ENCODE results near the gene HNF4A. TPM values are rescaled to one million over a fixed set of nuclear protein-coding genes. Genes with fewer than 3 reads are reported as not detected.

The HNF4A gene
- total RNA-seq, 2 donors from 2014 or later: not detected

DNA sequence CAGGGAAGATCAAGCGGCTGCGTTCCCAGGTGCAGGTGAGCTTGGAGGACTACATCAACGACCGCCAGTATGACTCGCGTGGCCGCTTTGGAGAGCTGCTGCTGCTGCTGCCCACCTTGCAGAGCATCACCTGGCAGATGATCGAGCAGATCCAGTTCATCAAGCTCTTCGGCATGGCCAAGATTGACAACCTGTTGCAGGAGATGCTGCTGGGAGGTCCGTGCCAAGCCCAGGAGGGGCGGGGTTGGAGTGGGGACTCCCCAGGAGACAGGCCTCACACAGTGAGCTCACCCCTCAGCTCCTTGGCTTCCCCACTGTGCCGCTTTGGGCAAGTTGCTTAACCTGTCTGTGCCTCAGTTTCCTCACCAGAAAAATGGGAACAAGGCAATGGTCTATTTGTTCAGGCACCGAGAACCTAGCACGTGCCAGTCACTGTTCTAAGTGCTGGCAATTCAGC lies 68.6 kb downstream of the HNF4A start:
- no peak for DNase-seq (ENCODE audit: low spot score)
- TF ChIP-seq, protein P1, sequence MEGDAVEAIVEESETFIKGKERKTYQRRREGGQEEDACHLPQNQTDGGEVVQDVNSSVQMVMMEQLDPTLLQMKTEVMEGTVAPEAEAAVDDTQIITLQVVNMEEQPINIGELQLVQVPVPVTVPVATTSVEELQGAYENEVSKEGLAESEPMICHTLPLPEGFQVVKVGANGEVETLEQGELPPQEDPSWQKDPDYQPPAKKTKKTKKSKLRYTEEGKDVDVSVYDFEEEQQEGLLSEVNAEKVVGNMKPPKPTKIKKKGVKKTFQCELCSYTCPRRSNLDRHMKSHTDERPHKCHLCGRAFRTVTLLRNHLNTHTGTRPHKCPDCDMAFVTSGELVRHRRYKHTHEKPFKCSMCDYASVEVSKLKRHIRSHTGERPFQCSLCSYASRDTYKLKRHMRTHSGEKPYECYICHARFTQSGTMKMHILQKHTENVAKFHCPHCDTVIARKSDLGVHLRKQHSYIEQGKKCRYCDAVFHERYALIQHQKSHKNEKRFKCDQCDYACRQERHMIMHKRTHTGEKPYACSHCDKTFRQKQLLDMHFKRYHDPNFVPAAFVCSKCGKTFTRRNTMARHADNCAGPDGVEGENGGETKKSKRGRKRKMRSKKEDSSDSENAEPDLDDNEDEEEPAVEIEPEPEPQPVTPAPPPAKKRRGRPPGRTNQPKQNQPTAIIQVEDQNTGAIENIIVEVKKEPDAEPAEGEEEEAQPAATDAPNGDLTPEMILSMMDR (IDR thresholded peaks at IDR 0.05): no peak
- H3K36me3 ChIP-seq: no peaks in the 10 kb centered on the region
- H3K9me3 ChIP-seq: no peaks in the 10 kb centered on the region
- no peak overlapping the region for H3K4me3 ChIP-seq
- H3K27me3 ChIP-seq: no peaks in the 10 kb centered on the region
- H3K27ac ChIP-seq: no peak overlapping the region
- H3K4me1 ChIP-seq: no peaks in the 10 kb centered on the region

DNA sequence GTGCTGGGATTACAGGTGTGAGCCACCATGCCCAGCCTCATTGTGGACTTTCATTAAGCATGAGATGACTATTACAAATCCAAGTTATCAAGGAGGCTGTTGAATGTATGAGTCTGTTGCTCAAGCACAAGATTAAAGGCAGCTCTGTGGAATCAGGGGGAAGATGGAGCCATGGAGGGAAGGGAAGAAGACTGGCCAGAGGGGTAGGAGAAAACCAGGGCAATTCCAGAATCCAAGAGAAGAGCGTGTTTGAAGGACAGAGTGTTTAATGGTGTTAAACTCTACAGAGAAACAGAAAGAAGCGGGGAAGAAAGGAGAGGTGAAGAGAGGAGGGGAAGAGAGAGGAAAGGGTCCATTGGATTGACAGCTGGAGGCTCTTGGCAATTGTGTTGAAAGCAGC lies 70.4 kb downstream of the HNF4A start:
- Histone ChIP-seq H3K27me3 (no peaks in the 10 kb centered on the region), H3K4me1 (no peaks in the 10 kb centered on the region), H3K9me3 (no peaks in the 10 kb centered on the region), H3K4me3 (no peak overlapping the region), H3K36me3 (no peaks in the 10 kb centered on the region), H3K27ac (no peak overlapping the region)
- TF ChIP-seq, protein P1 (IDR thresholded peaks at IDR 0.05): no peak
- DNase-seq (ENCODE audit: low spot score): no peak

DNA sequence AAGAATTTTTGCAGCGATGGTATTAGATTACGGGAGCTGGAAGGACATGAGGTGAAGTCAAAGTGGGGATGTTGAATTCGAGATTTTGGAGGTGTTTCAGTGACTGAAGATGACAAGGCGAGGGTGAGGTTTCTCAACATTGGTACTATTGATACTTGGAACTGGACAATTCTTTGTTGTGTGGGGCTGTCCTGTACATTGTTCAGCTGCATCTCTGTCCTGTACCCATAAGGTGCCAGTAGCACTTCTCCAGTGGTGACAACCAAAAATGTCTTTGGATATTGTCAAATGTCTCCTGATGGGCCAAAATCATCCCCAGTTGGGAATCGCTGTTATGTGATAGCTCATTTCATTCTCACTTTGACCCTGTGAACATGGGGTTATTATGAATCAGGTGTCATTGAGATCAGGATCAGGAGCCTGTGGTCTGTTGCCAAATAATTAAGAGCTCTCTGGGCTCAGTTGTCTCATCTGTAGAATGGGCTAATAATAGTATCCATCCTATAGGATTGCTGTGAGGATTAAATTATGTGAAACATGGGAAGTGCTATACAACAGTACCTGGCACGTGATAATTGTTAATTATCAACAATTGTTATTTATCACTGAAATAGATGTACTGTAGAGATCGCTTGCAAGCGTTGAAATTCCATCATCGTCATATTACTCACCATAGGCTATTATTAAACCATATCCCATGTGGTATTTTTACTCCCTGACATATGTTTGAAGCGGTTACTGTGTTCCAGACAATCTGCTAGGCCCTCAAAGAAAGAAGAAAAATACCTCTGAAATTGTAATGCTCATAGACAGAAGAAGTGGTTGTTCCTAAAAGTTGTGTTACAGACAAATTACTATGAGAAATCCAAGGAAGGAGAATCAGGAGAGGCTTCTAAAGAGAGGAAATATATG lies 71.6 kb downstream of the HNF4A start:
- DNase-seq (ENCODE audit: low spot score): no peak
- no peaks in the 10 kb centered on the region for H3K36me3 ChIP-seq
- H3K27me3 ChIP-seq: no peaks in the 10 kb centered on the region
- no peak overlapping the region for H3K4me3 ChIP-seq
- no peaks in the 10 kb centered on the region for H3K9me3 ChIP-seq
- H3K4me1 ChIP-seq: no peaks in the 10 kb centered on the region
- no peak overlapping the region for H3K27ac ChIP-seq
- TF ChIP-seq, protein P1 (IDR thresholded peaks at IDR 0.05): no peak

DNA sequence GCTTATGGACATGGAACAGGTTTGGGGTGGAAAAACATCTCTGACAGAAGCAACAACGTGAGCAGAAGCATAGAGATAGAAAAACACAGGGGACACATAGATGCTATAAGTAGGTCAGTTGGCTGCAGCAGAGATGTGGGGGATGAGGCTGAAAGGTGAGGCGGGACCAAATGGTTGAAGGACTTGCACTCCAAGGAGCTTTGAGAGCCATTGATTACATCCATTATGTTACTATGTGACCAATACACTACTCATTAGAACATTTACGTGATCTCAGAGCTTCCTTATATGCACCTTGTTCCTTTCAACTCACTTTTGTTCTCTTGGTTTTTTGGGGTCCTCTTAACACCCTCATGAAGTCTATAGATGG lies 72.3 kb downstream of the HNF4A start:
- no peaks in the 10 kb centered on the region for H3K36me3 ChIP-seq
- H3K4me3 ChIP-seq: no peak overlapping the region
- no peaks in the 10 kb centered on the region for H3K4me1 ChIP-seq
- no peak for DNase-seq (ENCODE audit: low spot score)
- H3K9me3 ChIP-seq: no peaks in the 10 kb centered on the region
- no peaks in the 10 kb centered on the region for H3K27me3 ChIP-seq
- H3K27ac ChIP-seq: no peak overlapping the region
- TF ChIP-seq, protein P1 (IDR thresholded peaks at IDR 0.05): no peak

DNA sequence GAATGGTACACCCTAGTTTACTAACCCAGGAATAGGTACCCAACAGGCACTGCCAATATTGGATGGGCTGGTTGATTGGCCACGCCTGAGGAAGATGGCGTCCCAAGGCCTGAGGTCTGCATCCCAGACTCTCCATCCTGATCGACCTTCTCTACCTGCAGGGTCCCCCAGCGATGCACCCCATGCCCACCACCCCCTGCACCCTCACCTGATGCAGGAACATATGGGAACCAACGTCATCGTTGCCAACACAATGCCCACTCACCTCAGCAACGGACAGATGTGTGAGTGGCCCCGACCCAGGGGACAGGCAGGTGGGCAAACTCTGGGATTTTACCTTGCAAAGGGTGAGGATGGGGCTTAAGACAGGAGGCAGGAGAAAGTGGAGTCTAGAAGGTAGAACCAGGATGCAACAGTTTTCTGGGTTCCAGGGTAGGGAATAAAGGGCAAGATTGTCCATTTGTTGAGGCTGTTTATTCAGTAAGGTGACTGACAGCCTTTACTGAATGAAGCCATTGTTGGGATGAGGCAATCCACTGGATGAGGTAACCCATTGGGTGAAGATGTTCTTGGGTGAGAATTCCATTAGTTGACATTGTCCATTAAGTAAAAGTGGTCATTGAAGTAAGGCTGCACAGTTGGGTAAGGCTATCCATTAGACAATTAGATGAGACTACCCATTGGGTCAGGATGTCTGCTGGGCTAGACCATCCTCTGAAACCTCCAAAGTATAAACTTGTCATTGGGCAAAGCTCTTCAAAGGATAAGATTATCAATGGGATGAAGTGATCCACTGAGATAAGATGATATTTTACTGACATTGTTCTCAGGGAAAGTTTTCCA lies 72.9 kb downstream of the HNF4A start:
- Histone ChIP-seq H3K9me3 (no peaks in the 10 kb centered on the region), H3K4me3 (no peak overlapping the region), H3K4me1 (no peaks in the 10 kb centered on the region), H3K36me3 (no peaks in the 10 kb centered on the region), H3K27ac (no peak overlapping the region), H3K27me3 (no peaks in the 10 kb centered on the region)
- DNase-seq (ENCODE audit: low spot score): no peak
- TF ChIP-seq, protein P1 (IDR thresholded peaks at IDR 0.05): no peak

Measured in right atrium auricular region (tissue), 2 donors.